Chondrocyte (in vitro differentiated cells): Measurements from ENCODE around the gene AQP12A. TPM values are rescaled to one million over a fixed set of nuclear protein-coding genes. Genes with fewer than 3 reads are reported as not detected.
A peak's percentile ranks its signal among the peaks of the same experiment; 100 is the strongest.

Source experiments
- DNase-seq: peaks from one replicate; pipeline ENCODE4 v3.0.0; 2021; ENCODE audit warnings: mixed read lengths, low spot score
- H3K27ac Mint-ChIP-seq: one replicate; pipeline ENCODE4 v1.8.0; 2021; ENCODE audit warnings: mild to moderate bottlenecking, moderate library complexity, mixed read lengths; ENCODE audit not compliant: unreplicated experiment
- H3K27me3 Mint-ChIP-seq: 2 replicates; pipeline ENCODE4 v1.8.0; 2021; ENCODE audit warnings: low read depth, mixed read lengths
- H3K36me3 Mint-ChIP-seq: 2 replicates; pipeline ENCODE4 v1.8.0; 2021; ENCODE audit warnings: low read depth, mixed read lengths
- H3K4me1 Mint-ChIP-seq: 2 replicates; pipeline ENCODE4 v1.8.0; 2021; ENCODE audit warnings: low read depth, mild to moderate bottlenecking, mixed read lengths
- H3K4me3 Mint-ChIP-seq: one replicate; pipeline ENCODE4 v1.8.0; 2021; ENCODE audit warnings: mild to moderate bottlenecking, moderate library complexity, mixed read lengths; ENCODE audit not compliant: unreplicated experiment
- H3K9me3 Mint-ChIP-seq: 2 replicates; pipeline ENCODE4 v1.8.0; 2021; ENCODE audit warnings: low read depth, mixed read lengths
- CTCF ChIP-seq: fragments of 200-600 bp; sonication (generic); IDR thresholded peaks from 2 replicates; pipeline ENCODE4 v1.5.0; 2021; ENCODE audit warnings: antibody characterized with exemption, mild to moderate bottlenecking, moderate library complexity
- total RNA-seq: library from RNA; stranded (reverse); gene quantifications from 3 replicates; pipeline ENCODE4 v1.2.1, GENCODE V29; 2021

Gene AQP12A
- total RNA-seq, 1 donor from 2014 or later, result not detected

GRCh38 chr2:240733803-240734495 is 42.3 kb downstream of the AQP12A start:
- DNase-seq, result no peak
- Mint-ChIP-seq H3K9me3 (no peaks in the 10 kb centered on the region), H3K27ac (no peak overlapping the region), H3K4me1 (peaks cover 6% of the 10 kb centered on the region), H3K36me3 (peaks cover 10% of the 10 kb centered on the region), H3K4me3 (no peak overlapping the region), H3K27me3 (no peaks in the 10 kb centered on the region)
- peak; percentile 35 for TF ChIP-seq CTCF

- no peak overlapping the region for H3K4me3 Mint-ChIP-seq
- H3K4me1 Mint-ChIP-seq, result peaks cover 6% of the 10 kb centered on the region
- H3K36me3 Mint-ChIP-seq, result peaks cover 17% of the 10 kb centered on the region
- H3K27me3 Mint-ChIP-seq, result no peaks in the 10 kb centered on the region
- no peak for TF ChIP-seq CTCF
- H3K27ac Mint-ChIP-seq, result no peak overlapping the region
- no peak for DNase-seq
- no peaks in the 10 kb centered on the region for H3K9me3 Mint-ChIP-seq
Measured at GRCh38 chr2:240734756-240735155, 43.1 kb downstream of the AQP12A start.

- Mint-ChIP-seq H3K27me3 (no peaks in the 10 kb centered on the region), H3K4me1 (peaks cover 6% of the 10 kb centered on the region), H3K4me3 (no peak overlapping the region), H3K27ac (no peak overlapping the region), H3K9me3 (no peaks in the 10 kb centered on the region), H3K36me3 (peaks cover 17% of the 10 kb centered on the region)
- TF ChIP-seq CTCF, result no peak
- DNase-seq, result no peak
Measured at GRCh38 chr2:240735476-240735875, 43.8 kb downstream of the AQP12A start.

- H3K36me3 Mint-ChIP-seq, result peaks cover 19% of the 10 kb centered on the region
- no peaks in the 10 kb centered on the region for H3K27me3 Mint-ChIP-seq
- H3K27ac Mint-ChIP-seq, result no peak overlapping the region
- H3K9me3 Mint-ChIP-seq, result no peaks in the 10 kb centered on the region
- DNase-seq, result no peak
- no peak for TF ChIP-seq CTCF
- no peaks in the 10 kb centered on the region for H3K4me1 Mint-ChIP-seq
- H3K4me3 Mint-ChIP-seq, result no peak overlapping the region
Measured at GRCh38 chr2:240736281-240737250, 44.9 kb downstream of the AQP12A start.

- Mint-ChIP-seq H3K9me3 (no peaks in the 10 kb centered on the region), H3K27me3 (peaks cover 4% of the 10 kb centered on the region), H3K4me3 (no peak overlapping the region), H3K4me1 (no peaks in the 10 kb centered on the region), H3K36me3 (peaks cover 23% of the 10 kb centered on the region), H3K27ac (no peak overlapping the region)
- no peak for DNase-seq
- no peak for TF ChIP-seq CTCF
Measured at GRCh38 chr2:240737512-240737911, 45.8 kb downstream of the AQP12A start.
